ENCODE results near the gene BRSK1. TPM values are rescaled to one million over a fixed set of nuclear protein-coding genes. Genes with fewer than 3 reads are reported as not detected.

BRSK1 gene
- total RNA-seq, 2 experiments from 2014 or later, result 5.6 to 6.4 TPM

DNA sequence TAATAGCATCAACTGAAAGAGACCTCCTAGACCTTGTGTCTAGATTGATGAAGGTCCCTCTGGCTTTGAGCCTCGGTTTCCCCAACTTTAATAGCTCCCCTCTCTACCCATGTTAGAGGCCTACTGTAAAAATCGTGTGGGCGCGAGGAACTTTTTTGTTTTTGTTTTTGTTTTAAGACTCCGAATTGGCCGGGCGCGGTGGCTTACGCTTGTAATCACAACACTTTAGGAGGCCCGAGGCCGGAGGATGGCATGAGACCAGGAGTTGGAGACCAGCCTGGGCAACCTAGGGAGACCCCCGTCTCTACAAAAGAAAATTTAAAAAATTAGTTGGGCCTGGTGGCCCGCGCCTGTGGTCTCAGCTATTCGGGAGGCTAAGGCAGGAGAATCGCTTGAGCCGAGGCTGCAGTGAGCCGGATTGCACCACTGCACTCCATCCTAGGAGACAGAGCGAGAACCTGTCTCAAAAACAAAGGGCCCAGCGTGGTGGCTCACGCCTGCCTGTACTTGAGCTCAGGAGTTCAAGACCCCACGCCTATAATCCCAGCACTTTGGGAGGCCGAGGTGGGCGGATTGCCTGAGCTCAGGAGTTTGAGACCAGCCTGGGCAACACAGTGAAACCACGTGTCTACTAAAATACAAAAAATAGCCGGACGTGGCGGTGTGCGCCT is 24.1 kb upstream of the BRSK1 start:
- no peak for DNase-seq
- H3K4me3 Mint-ChIP-seq, result peak overlapping the region; percentile 89
- H3K4me1 Mint-ChIP-seq, result peaks cover 30% of the 10 kb centered on the region
- H3K27ac Mint-ChIP-seq, result peak overlapping the region; percentile 97
- peaks cover 42% of the 10 kb centered on the region for H3K36me3 Mint-ChIP-seq
- no peaks in the 10 kb centered on the region for H3K27me3 Mint-ChIP-seq
- no peaks in the 10 kb centered on the region for H3K9me3 Mint-ChIP-seq

DNA sequence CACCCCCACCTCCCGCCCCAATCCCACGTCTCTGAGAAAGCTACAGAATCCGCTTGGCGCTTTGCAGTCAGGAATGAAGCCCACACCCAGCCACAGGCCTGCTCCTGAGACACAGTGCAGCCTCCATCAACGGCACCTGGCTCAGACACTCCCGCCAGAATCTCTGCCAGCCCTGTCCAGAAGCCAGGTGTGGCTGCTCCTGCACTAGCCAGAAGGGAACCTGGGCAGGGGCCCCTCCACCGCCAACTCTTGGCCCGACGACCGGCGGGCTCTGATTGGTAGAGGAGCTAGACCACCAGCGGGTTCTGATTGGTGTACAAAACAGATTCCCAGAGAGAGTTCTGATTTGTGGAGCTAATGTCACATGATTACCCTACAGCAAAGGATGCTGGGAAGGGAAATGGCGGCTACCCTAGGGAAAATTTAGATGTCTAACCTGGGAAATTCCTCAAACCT is 22.1 kb upstream of the BRSK1 start:
- H3K4me1 Mint-ChIP-seq, result peaks cover 13% of the 10 kb centered on the region
- no peak for DNase-seq
- H3K4me3 Mint-ChIP-seq, result no peak overlapping the region
- no peak overlapping the region for H3K27ac Mint-ChIP-seq
- peaks cover 28% of the 10 kb centered on the region for H3K36me3 Mint-ChIP-seq
- H3K27me3 Mint-ChIP-seq, result no peaks in the 10 kb centered on the region
- H3K9me3 Mint-ChIP-seq, result peaks cover 4% of the 10 kb centered on the region

DNA sequence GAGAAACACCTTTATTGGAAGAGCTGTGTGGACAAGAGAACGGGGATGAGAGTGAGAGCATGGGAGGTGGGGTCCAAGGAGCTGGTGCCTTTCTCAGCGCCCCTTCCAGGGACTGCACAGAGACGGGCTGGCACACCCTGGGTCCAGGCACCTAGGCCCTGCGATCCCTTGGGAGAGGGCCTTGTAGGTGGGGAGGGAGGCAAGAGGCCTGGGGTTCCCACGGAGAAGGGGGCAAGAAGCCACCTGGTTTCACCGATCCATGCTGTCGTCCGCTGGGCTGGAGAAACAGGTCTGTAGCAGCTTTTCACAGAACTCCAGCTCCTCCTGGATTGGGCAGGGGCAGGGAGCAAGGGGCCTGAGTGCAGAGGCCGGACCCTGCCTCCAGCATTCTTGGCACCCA is 21.4 kb upstream of the BRSK1 start:
- peaks cover 23% of the 10 kb centered on the region for H3K36me3 Mint-ChIP-seq
- H3K4me3 Mint-ChIP-seq, result no peak overlapping the region
- H3K4me1 Mint-ChIP-seq, result peaks cover 8% of the 10 kb centered on the region
- H3K27me3 Mint-ChIP-seq, result no peaks in the 10 kb centered on the region
- H3K27ac Mint-ChIP-seq, result no peak overlapping the region
- no peak for DNase-seq
- H3K9me3 Mint-ChIP-seq, result peaks cover 4% of the 10 kb centered on the region

DNA sequence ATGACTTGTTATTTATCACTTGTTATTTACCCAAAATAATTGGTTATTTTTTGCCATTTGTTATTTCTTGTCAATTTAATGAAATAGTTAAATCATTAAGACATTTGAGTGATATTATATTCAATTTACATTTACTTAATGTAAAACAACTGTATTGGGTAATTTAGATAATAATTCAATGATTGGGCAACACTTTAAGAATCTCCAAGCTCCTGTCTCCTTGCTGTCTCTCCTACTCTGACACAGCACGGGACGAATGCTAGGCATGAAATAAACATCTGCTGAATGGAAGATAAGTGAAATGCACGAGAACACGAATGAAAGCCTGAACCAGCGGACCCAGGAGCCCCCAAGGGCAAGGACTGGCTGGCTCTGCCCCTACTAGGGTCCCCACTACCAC is 19.3 kb upstream of the BRSK1 start:
- peaks cover 5% of the 10 kb centered on the region for H3K4me1 Mint-ChIP-seq
- DNase-seq, result no peak
- H3K27me3 Mint-ChIP-seq, result no peaks in the 10 kb centered on the region
- H3K9me3 Mint-ChIP-seq, result peaks cover 4% of the 10 kb centered on the region
- H3K27ac Mint-ChIP-seq, result no peak overlapping the region
- H3K36me3 Mint-ChIP-seq, result peaks cover 18% of the 10 kb centered on the region
- H3K4me3 Mint-ChIP-seq, result no peak overlapping the region

DNA sequence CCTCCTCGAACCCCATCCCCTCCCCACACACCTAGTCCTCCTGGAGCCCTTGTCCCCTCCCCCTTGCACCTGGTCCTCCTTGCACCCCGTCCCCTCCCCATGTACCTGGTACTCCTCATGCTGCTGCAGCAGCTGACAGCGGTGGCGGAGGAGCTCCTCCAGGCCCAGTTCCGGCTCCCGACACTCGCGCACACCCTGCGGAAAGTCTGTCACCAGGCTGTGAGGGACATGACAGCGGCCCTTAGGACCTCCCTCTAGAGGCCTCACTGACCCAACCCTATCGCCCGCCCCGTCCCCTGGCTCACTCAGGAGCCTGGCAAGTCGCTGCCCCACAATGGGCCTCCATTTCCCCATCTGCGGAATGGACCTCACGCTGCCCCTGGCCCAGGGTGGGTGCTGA is 18.6 kb upstream of the BRSK1 start:
- Mint-ChIP-seq H3K36me3 (peaks cover 18% of the 10 kb centered on the region), H3K27ac (no peak overlapping the region), H3K27me3 (no peaks in the 10 kb centered on the region), H3K9me3 (peaks cover 4% of the 10 kb centered on the region), H3K4me3 (no peak overlapping the region), H3K4me1 (peaks cover 4% of the 10 kb centered on the region)
- no peak for DNase-seq

DNA sequence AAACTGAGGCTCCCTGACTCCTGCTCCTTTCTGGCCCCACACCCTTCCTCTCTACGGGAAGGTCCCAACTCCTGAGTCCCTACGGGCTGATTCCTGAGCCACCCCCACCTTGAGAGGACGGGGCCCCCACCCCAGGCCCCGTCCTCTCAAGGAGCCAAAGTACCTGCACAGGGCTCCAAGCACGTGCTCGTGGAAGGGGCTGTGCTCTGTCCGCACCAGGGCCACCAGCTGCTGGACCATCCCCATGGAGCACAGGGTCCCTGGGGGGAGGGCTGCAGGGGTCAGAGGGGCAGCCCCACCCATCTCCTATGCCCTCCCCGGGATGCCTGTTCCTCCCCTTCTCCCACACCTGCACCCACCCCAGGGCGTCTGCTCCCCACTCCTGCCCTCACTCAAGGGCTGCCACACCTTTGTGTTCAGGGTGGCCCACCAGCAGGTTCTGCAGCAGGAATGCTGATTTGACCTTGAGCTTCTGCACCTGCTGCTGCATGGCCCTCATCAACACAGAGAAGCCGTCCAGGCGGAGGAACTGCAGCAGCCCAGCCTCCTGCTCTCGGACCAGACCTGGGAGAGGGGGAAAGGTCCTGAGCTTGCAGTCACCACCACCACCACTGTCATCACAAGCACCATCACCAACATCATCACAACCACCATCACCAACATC is 17.9 kb upstream of the BRSK1 start:
- Mint-ChIP-seq H3K36me3 (peaks cover 20% of the 10 kb centered on the region), H3K27me3 (no peaks in the 10 kb centered on the region), H3K27ac (no peak overlapping the region), H3K4me1 (no peaks in the 10 kb centered on the region), H3K4me3 (no peak overlapping the region), H3K9me3 (peaks cover 4% of the 10 kb centered on the region)
- DNase-seq, result no peak

DNA sequence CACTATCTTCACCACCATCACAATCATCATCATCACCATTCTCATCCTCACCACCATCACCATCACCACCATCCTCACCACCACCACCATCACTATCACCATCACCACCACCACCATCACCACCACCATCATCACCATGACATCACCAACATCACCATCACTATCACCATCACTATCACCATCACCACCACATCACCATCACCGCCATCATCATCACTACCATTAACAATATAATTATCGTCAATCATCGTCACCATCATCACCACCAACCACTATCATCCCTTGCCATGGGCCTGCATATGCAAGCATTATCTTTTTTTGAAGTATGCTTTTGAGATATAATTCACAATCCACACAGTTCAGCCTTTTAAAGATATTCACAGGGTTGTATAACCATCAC is 17.4 kb upstream of the BRSK1 start:
- H3K27me3 Mint-ChIP-seq, result no peaks in the 10 kb centered on the region
- H3K4me3 Mint-ChIP-seq, result no peak overlapping the region
- DNase-seq, result no peak
- no peaks in the 10 kb centered on the region for H3K4me1 Mint-ChIP-seq
- peaks cover 4% of the 10 kb centered on the region for H3K9me3 Mint-ChIP-seq
- peaks cover 19% of the 10 kb centered on the region for H3K36me3 Mint-ChIP-seq
- no peak overlapping the region for H3K27ac Mint-ChIP-seq

DNA sequence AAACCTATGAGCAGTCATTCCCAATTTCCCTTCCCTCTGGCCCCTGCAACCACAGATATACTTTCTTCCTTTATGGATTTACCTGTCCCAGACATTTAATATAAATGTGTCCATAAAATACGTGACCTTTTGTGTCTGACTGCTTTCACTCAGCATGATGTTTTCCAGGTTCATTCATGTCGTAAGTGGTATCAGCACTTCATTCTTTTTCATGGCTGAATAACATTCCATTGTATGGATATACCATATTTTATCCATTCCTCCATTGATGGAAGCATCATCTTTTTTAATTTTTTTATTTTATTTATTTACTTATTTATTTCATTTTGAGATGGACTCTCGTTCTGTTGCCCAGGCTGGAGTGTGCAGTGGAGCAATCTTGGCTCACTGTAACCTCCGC is 17.0 kb upstream of the BRSK1 start:
- Mint-ChIP-seq H3K27me3 (no peaks in the 10 kb centered on the region), H3K9me3 (peaks cover 4% of the 10 kb centered on the region), H3K36me3 (peaks cover 18% of the 10 kb centered on the region), H3K27ac (no peak overlapping the region), H3K4me3 (no peak overlapping the region), H3K4me1 (no peaks in the 10 kb centered on the region)
- DNase-seq, result no peak

DNA sequence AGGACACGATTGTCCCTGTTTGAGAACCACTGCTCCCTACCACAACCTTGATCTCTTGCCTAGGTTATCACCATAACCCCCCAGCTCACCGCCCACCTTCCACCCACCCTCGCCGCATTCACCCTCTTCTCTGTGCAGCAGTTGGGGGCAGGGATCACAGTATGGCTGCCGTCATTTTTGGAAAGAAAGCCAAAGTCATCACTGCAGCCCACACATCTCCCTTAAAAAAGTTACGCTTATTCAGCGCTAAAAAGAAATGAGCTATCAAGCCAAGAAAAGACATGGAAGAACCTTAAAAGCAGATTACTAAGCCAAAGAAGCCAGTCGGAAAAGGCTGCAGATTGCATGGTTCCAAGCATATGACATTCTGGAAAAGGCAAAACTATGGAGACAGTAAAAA is 14.5 kb upstream of the BRSK1 start:
- peaks cover 4% of the 10 kb centered on the region for H3K9me3 Mint-ChIP-seq
- no peak overlapping the region for H3K27ac Mint-ChIP-seq
- DNase-seq, result no peak
- no peak overlapping the region for H3K4me3 Mint-ChIP-seq
- no peaks in the 10 kb centered on the region for H3K27me3 Mint-ChIP-seq
- H3K36me3 Mint-ChIP-seq, result peaks cover 25% of the 10 kb centered on the region
- peaks cover 1% of the 10 kb centered on the region for H3K4me1 Mint-ChIP-seq

DNA sequence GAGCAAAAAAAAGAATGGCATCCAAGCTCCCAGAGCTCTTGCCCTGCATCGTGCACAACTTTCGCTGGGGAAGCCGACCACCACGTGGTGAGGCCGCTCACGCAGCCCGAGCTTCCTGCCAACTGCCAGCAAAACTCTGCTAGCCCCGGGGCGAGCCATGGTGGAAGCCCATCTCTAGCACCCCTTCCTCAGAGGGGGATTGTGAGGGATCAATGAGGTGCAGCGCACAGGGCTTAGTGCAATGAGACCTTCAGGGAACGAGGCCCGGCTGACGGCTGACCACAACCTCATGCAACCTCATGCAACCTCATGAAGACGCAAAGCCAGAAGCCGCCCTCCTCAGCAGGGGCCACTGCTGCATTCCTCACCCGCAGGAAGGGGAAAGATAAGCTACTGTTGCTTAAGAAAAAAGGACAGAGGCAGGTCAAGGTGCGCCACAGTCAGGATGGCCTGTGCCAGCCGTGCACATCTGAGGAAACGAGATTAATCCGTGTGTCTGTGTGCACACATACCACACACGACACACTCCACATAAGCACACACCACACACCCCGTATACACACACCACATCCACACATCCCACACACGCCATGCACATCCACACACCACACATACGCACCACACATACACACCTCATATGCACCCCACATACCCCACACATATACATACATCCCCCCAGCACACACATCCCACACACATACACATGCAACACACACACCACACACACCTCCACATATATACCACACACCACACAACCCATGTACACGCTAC is 13.4 kb upstream of the BRSK1 start:
- no peaks in the 10 kb centered on the region for H3K27me3 Mint-ChIP-seq
- H3K36me3 Mint-ChIP-seq, result peaks cover 25% of the 10 kb centered on the region
- H3K27ac Mint-ChIP-seq, result no peak overlapping the region
- peaks cover 4% of the 10 kb centered on the region for H3K9me3 Mint-ChIP-seq
- H3K4me3 Mint-ChIP-seq, result no peak overlapping the region
- no peak for DNase-seq
- H3K4me1 Mint-ChIP-seq, result peaks cover 1% of the 10 kb centered on the region

DNA sequence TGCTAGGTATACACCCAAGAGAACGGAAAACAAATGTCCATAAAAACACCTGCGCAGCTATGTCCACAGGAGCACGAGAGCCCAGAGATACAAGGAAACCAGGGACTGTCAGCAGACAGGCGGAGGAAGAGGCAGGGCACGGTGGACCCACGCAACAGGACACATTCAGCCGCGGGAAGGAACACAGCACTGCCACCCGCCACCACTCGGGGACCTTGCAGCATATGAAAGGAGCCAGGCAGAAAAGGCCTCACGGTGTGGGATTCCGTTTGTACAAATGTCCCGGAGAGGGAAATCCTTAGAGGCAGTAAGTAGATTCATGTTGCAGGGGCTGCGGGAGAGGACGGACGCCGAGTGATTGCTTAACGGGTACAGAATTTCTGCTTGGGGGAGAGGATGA is 11.7 kb upstream of the BRSK1 start:
- no peak overlapping the region for H3K4me3 Mint-ChIP-seq
- H3K9me3 Mint-ChIP-seq, result no peaks in the 10 kb centered on the region
- peaks cover 23% of the 10 kb centered on the region for H3K36me3 Mint-ChIP-seq
- DNase-seq, result no peak
- peaks cover 5% of the 10 kb centered on the region for H3K4me1 Mint-ChIP-seq
- no peaks in the 10 kb centered on the region for H3K27me3 Mint-ChIP-seq
- H3K27ac Mint-ChIP-seq, result no peak overlapping the region

DNA sequence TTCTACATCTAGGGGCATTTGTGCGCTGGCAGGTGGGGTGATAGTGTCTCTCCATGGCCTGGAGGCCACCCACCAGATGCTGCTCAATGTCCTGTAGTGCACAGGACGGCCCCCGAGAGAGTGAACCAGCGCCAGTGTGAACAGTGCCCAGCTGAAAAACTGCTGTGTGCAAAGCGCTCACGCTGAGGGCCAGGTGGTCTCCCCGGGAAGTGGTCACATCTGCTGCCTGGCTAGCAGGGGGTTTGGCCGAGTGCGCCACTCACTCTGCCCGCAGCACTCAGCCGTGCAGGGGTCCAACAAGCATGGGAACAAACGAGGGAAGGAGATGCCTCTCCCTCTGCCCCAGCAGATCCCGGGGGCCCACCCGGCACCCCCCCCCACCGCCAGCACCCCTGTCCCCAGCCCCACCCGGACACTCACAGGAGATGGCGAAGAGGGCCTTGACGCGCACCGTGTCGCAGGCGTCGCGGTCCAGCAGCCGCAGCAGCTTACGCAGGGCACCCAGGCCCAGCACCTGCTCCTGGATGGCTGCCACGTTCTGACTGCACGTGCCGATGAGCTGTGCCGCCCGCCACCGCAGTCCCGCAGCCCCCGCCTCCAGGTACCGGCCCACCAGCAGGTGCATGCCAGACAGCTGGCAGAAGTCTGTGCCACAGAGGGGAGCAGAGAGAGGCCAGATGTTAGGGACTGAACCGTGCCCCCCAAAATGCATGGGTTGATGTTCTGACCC is 9.7 kb upstream of the BRSK1 start:
- H3K27me3 Mint-ChIP-seq, result no peaks in the 10 kb centered on the region
- peaks cover 22% of the 10 kb centered on the region for H3K36me3 Mint-ChIP-seq
- H3K9me3 Mint-ChIP-seq, result no peaks in the 10 kb centered on the region
- DNase-seq, result no peak
- no peak overlapping the region for H3K27ac Mint-ChIP-seq
- peaks cover 12% of the 10 kb centered on the region for H3K4me1 Mint-ChIP-seq
- no peak overlapping the region for H3K4me3 Mint-ChIP-seq

DNA sequence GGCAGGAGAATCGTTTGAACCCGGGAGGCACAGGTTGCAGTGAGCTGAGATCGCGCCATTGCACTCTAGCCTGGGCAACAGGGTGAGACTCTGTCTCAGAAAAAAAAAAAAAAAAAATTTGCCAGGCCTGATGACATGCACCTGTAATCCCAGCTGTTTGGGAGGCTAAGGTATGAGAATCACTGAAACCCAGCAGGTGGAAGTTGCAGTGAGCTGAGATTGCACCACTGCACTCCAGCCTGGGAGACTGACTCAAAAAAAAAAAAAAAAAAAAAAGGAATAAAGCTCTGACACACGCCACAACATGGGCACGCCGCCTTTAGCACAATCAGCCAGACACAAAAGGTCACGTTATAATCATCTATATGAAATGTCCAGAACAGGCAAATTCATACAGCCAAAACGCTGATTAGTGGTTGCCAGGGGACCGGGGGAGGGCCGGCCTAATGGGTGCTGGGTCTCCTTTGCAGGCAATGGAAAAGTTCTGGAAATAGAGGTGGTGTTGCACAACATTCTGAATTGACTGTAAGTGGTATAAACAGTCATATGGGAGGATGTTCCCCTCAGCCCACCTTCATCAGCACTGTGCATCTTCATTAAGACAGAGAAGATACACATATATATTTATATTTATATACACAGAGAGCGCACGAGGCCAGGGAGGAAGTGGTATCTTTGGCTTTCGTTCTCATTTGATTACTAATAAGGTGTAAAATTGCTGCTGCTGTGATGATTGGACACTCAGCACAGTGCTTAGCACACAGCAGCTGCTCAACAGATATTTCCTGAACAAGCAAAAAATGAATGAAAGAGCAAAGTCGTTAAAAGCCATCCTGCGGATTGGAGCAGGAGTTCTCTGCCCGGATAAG is 7.7 kb upstream of the BRSK1 start:
- Mint-ChIP-seq H3K27ac (no peak overlapping the region), H3K4me1 (peaks cover 22% of the 10 kb centered on the region), H3K4me3 (no peak overlapping the region), H3K36me3 (peaks cover 24% of the 10 kb centered on the region), H3K27me3 (no peaks in the 10 kb centered on the region), H3K9me3 (no peaks in the 10 kb centered on the region)
- no peak for DNase-seq

DNA sequence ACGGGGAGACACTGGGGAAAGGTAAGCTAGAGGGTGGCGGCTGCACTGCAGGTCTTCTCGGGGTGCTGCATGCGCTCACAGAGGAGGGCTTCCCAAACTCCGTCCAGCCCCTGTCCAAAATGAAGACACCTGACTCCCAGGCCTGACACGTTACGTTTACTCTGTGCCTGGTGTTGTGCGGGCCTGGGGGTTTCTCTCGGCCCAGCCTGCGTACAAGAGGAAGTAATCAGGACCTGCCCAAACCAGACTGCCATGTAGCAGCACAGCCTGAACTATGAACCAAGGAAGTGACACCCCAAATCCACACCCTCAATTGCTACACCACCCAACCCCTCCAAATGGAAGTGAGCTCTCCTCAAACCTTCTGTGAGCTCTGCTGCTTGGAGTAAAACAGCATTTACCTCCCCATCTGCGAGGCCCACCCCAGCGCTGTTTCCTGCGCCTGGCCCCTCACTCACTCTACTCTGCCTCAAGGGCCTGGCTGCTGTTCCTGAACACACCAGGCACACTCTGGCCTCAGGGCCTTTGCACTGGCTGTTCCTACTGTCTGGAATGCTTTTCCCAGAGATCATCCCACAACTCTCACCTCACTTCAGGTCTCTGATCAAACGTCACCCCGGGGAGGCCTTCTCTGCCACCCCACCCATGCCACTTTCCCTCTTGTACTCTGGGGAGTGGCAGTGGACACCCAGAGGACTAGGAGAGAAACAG is 6.9 kb upstream of the BRSK1 start:
- no peaks in the 10 kb centered on the region for H3K9me3 Mint-ChIP-seq
- DNase-seq, result no peak
- H3K36me3 Mint-ChIP-seq, result peaks cover 24% of the 10 kb centered on the region
- H3K4me1 Mint-ChIP-seq, result peaks cover 24% of the 10 kb centered on the region
- no peaks in the 10 kb centered on the region for H3K27me3 Mint-ChIP-seq
- no peak overlapping the region for H3K27ac Mint-ChIP-seq
- no peak overlapping the region for H3K4me3 Mint-ChIP-seq

All from activated naive CD8-positive, alpha-beta T cell treated with anti-CD3 and anti-CD28 coated beads for 36 hours (primary cell).